ENCODE results near the gene PI4KB. TPM values are rescaled to one million over a fixed set of nuclear protein-coding genes. Genes with fewer than 3 reads are reported as not detected.
A peak's percentile ranks its signal among the peaks of the same experiment; 100 is the strongest.

The PI4KB gene
- total and polyA plus RNA-seq, 2 of the 4 experiments (the other 2 are of a cell fraction), result 82.4 to 94.5 TPM

DNA sequence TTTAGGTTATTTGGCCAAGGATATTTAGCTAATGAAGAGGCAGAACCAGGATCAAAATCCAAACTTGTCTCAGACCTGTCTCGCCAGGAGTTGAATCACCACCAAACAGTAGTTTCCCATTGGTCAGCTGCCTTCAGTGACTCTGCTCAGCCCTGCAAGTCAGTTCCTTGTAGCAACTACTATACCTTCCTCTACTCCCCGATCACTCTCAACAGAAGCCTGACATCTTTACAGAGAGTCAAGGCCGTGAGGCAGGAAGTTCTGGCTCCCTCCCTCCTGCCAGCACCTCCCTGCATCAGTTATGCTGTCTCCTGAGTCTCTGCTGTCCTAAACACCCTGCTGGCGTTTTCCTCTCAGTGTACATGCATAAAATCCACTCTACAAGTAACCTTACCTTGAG, 59.5 kb downstream of the PI4KB start:
- no peak overlapping the region for H3K18ac ChIP-seq (ENCODE audit: low read depth, low read length)
- H3K4me2 ChIP-seq (ENCODE audit: low read depth, low read length), result no peak overlapping the region
- no peak overlapping the region for H4K8ac ChIP-seq (ENCODE audit: low read depth in 2 of 2, low read length in 2 of 2)
- no peak overlapping the region for H2AK9ac ChIP-seq (replicated peaks; ENCODE audit: low read depth, low read length, poor library complexity)
- BruUV-seq (replicated peaks), result no TSS peak
- H2BK20ac ChIP-seq (ENCODE audit: low read depth, low read length), result no peak overlapping the region
- no peak overlapping the region for H3K27ac ChIP-seq (ENCODE audit: insufficient read depth, low read length)
- TF ChIP-seq BHLHE40 (IDR thresholded peaks at IDR 0.05; ENCODE audit: low read depth, low read length) (no peak), CHD1 (IDR thresholded peaks at IDR 0.05; ENCODE audit: low read depth, low read length) (no peak), CEBPB (IDR thresholded peaks at IDR 0.05; ENCODE audit: low read depth, low read length) (no peak), NFE2L2 (IDR thresholded peaks at IDR 0.05; ENCODE audit: low read depth, low read length) (no peak), FOS (IDR thresholded peaks at IDR 0.05; ENCODE audit: low read depth, low read length) (no peak), RAD21 (IDR thresholded peaks at IDR 0.05; ENCODE audit: low read length) (no peak), MXI1 (IDR thresholded peaks at IDR 0.05; ENCODE audit: borderline replicate concordance, low read depth, low read length) (no peak)
- TF ChIP-seq, protein P1, sequence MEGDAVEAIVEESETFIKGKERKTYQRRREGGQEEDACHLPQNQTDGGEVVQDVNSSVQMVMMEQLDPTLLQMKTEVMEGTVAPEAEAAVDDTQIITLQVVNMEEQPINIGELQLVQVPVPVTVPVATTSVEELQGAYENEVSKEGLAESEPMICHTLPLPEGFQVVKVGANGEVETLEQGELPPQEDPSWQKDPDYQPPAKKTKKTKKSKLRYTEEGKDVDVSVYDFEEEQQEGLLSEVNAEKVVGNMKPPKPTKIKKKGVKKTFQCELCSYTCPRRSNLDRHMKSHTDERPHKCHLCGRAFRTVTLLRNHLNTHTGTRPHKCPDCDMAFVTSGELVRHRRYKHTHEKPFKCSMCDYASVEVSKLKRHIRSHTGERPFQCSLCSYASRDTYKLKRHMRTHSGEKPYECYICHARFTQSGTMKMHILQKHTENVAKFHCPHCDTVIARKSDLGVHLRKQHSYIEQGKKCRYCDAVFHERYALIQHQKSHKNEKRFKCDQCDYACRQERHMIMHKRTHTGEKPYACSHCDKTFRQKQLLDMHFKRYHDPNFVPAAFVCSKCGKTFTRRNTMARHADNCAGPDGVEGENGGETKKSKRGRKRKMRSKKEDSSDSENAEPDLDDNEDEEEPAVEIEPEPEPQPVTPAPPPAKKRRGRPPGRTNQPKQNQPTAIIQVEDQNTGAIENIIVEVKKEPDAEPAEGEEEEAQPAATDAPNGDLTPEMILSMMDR (conservative IDR thresholded peaks at IDR 0.05; ENCODE audit: low read depth, low read length), result no peak
- TF ChIP-seq, protein P2, sequence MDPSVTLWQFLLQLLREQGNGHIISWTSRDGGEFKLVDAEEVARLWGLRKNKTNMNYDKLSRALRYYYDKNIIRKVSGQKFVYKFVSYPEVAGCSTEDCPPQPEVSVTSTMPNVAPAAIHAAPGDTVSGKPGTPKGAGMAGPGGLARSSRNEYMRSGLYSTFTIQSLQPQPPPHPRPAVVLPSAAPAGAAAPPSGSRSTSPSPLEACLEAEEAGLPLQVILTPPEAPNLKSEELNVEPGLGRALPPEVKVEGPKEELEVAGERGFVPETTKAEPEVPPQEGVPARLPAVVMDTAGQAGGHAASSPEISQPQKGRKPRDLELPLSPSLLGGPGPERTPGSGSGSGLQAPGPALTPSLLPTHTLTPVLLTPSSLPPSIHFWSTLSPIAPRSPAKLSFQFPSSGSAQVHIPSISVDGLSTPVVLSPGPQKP (IDR thresholded peaks at IDR 0.05; ENCODE audit: borderline replicate concordance, low read depth, low read length), result no peak
- in situ Hi-C loops (cut with MboI; ENCODE audit: low sequenced_read_pairs) (no loop called here), intact Hi-C loops (cut with micrococcal nuclease) (no loop called here), dilution Hi-C loops (cut with HindIII; ENCODE audit: low sequenced_read_pairs, unreplicated experiment) (no loop called here)
- H3K14ac ChIP-seq (replicated peaks; ENCODE audit: low read depth, low read length), result no peak overlapping the region
- H3K4ac ChIP-seq (ENCODE audit: low read depth, low read length), result no peak overlapping the region
- H3K36me3 ChIP-seq (ENCODE audit: control insufficient read depth, insufficient read depth, low read length), result peaks cover 48% of the 10 kb centered on the region
- no peak overlapping the region for H2BK15ac ChIP-seq (ENCODE audit: low read depth, low read length)
- H3K4me1 ChIP-seq (ENCODE audit: control insufficient read depth, insufficient read depth, low read length), result no peaks in the 10 kb centered on the region
- no peaks in the 10 kb centered on the region for H4K20me1 ChIP-seq (ENCODE audit: insufficient read depth, low read length)
- H3K56ac ChIP-seq (ENCODE audit: extremely low read depth, insufficient read depth, low read length), result no peak overlapping the region
- H3K27me3 ChIP-seq (ENCODE audit: control insufficient read depth, insufficient read depth, low read length), result no peaks in the 10 kb centered on the region
- no peak overlapping the region for H4K91ac ChIP-seq (ENCODE audit: insufficient read depth, low read depth, low read length)
- ATAC-seq (ENCODE audit: low read depth), result no peak
- no peak overlapping the region for H4K5ac ChIP-seq (ENCODE audit: low read depth, low read length)
- no peaks in the 10 kb centered on the region for H3K9me1 ChIP-seq (ENCODE audit: insufficient read depth, low read length)
- no peak overlapping the region for H3K23ac ChIP-seq (ENCODE audit: low read depth, low read length)
- 85% methylated on average over 3 of the region's 4 CpGs; no CpG with 5 or more reads in 1 of the 2 experiments for WGBS, 2 experiments (ENCODE audit: extremely low coverage in 2 of 2, insufficient read length in 1 of 2)
- no peak overlapping the region for H2AK5ac ChIP-seq (ENCODE audit: low read depth, low read length)
- peak; percentile 13 for DNase-seq
- H3K79me1 ChIP-seq (ENCODE audit: low read depth in 1 of 2, low read length in 2 of 2), result peaks cover 0 to 17% of the 10 kb centered on the region in 2 experiments; a peak in 3 of 4 replicates
- ChIA-PET POLR2A (ENCODE audit: unreplicated experiment) (no interaction called here), CTCF (no interaction called here)
- H3K4me3 ChIP-seq (ENCODE audit: insufficient read depth, low read depth, low read length), result no peak overlapping the region
- no peak overlapping the region for H2BK120ac ChIP-seq (ENCODE audit: low read depth, low read length)
- H3K9me3 ChIP-seq (ENCODE audit: control insufficient read depth, insufficient read depth, low read length), result no peaks in the 10 kb centered on the region
- no peak overlapping the region for H3K9ac ChIP-seq (ENCODE audit: low read depth, low read length)
- no peak overlapping the region for H2AFZ ChIP-seq (replicated peaks; ENCODE audit: low read length, poor library complexity)
- H2BK5ac ChIP-seq (ENCODE audit: low read depth, low read length, poor library complexity, severe bottlenecking), result no peak overlapping the region

All from IMR-90 (cell line).